HG02678 (cell line): ENCODE data around the gene CLEC18B.
"Not testable (repeated sequence)": the region's sequence is repeated elsewhere in the genome, so short reads cannot be mapped to it uniquely, and the experiment has no call there.

Source experiments
- ATAC-seq: cut with Tn5 transposase; IDR thresholded peaks from one replicate; pipeline ENCODE4 v1.9.1; 2021; ENCODE audit warnings: mild to moderate bottlenecking, moderate library complexity; ENCODE audit not compliant: unreplicated experiment

Gene CLEC18B

DNA sequence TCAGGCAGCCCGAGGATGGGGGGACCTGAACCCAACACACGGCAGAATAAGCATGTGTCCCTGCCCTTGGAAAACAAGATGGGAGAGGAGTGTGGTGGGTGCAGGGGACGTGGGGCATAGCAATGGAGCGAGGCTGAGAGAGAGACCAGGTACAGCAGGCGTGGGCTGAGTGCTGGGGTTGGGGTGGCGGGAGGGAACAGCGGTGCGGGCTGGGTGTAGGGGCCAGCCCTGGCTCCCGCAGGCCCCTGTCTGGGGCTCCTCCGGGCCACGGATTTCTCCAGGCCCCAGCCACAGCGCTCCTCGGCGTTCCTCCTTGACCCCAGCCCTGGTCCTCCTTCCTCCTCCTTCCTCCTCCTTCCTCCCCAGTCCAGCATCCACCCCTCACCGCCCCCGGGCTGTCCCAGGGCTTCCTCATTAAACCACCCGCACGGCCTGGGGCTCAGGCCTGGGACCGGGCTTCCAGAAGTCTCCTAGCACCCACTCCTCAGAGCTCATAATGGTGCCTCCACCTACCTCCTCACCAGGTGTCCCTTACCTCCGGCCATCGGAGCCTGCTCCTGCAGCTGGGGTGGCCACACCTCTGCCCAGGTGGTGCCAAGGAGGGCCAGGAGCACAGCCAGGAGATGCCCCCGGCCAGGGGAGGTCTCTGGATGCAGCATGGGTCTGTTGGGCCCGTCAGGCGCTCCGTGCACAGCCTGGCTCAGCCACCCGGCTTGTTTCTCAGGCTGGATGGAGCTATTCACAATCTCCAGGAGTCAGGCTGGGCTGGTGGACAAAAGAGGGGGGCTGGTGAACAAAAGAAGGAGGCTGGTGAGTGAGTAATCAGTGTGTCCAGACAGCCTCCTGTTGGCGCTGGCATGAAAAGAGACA, at the start of gene CLEC18B:
Gene CLEC18B (minus strand): TSS at position 867 of the 870 bp plus-strand sequence. CDS start 208 bp downstream, at position 659.
- ATAC-seq = not testable (repeated sequence)

GRCh38 chr16:74469946-74470478, 48.7 kb upstream of the CLEC18B start:
- no peak for ATAC-seq

DNA sequence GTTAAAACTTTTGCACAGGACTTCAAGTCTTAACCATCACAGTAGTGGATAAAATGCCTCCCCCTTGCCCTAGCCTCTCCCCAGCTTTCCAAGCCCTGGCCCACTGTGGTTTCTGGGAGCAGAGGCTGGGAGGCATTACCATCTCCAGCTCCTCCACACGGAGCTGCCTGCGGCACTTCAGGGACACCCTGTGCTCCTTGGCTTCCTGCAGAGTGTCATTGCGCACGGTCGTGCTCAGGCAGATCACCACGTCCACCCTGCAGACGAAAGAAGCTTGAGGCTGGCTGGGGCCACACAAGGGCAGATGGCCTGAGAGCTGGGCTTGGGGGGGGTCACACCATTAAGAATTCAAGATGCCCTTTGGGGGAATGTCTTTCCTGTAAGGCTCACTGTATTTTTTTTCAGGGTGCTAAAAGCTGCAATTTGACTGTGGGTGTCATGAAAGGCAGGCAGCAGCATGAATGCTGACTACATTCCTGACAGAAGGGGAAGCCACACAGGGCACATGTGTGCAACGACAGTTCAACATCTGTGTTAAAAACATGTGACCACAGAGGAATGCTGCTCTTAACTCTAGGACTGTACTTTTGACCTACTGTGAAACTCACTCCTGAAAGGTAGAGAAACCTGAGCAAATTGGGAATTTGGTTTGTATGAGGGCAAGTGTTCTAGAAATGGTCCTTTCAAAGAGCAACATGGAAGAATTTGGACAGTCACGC, 47.7 kb upstream of the CLEC18B start:
- ATAC-seq = no peak

DNA sequence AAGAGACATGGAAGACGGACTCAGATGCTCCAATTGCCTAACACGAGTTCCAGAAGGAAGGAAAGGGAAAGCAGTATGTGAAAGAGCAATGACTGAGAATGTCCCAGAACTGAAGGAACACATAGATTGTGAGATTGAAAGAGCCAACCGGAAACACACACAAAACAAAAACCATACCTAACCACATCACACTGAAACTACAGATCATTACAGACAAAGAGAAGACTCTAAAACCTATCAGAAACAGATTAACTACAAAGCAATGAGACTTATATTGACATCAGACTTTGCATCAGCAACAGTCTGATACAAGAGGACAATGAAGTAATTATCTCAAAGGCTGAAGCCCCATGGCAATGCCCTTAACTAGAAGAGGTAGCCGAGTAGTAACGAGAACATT, 45.6 kb upstream of the CLEC18B start:
- ATAC-seq = no peak

DNA sequence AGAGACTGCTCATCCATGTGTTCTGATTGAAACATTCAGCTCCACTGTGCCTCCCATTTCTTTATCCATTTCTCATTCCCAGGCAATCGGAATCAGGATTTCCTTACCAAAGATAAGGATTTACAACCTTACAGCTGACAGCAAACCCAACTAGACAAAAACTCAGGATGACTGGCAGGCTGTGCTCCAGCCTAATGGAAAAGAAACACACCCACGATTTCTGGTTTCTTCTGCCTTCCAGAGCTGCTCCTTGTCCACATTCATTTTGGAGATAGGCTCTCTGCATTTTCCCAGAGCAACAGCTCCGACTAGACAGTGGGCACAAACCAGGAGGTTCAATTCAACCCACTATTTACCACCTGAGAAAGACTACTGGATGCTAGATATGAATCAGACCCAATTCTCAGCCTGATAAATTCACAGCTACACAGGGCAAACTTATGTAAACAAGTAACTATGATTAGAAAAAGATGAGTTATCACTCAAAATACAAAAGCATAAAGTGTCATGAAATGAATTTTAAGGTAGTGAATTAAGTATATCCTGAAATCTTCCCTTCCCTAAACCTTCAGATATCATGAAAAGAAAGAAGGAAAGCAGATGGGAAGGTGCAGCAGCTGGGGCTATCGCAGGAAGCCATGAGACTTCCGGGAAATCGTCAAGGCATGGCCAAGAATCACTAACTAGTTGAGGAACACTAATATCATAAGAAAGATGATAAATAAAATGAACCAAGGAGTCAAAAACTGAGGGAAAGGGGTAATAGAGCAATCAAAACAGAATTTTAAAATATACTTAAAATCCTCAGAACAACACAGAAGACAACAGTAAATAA, 44.8 kb upstream of the CLEC18B start:
- ATAC-seq = no peak

GRCh38 chr16:74465281-74465680, 44.0 kb upstream of the CLEC18B start:
- ATAC-seq = no peak

DNA sequence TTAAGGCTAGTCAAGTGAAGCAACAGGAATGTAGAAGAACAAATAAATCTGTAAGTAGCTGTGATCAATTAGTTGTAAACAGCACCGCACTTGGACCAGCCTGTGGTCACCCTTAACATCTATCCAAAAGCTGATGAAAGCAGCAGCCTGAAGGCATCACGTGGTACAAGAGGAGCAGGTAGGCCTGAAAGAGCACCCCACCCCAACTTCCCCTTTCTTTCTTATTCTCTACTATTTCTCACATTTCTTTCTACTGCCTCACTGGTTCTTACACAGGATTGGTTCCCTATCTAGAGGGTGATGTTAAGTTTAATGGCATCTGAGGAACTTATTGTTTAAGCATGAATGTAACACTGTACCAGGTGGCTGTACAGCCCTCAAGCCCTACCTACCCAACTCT, 42.6 kb upstream of the CLEC18B start:
- no peak for ATAC-seq

- no peak for ATAC-seq
Measured at GRCh38 chr16:74462361-74462760, 41.1 kb upstream of the CLEC18B start.

- no peak for ATAC-seq
Measured at GRCh38 chr16:74461826-74462225, 40.5 kb upstream of the CLEC18B start.

- ATAC-seq = no peak
Measured at GRCh38 chr16:74460542-74460941, 39.3 kb upstream of the CLEC18B start.

GRCh38 chr16:74456290-74456625, 35.0 kb upstream of the CLEC18B start:
- ATAC-seq = no peak

DNA sequence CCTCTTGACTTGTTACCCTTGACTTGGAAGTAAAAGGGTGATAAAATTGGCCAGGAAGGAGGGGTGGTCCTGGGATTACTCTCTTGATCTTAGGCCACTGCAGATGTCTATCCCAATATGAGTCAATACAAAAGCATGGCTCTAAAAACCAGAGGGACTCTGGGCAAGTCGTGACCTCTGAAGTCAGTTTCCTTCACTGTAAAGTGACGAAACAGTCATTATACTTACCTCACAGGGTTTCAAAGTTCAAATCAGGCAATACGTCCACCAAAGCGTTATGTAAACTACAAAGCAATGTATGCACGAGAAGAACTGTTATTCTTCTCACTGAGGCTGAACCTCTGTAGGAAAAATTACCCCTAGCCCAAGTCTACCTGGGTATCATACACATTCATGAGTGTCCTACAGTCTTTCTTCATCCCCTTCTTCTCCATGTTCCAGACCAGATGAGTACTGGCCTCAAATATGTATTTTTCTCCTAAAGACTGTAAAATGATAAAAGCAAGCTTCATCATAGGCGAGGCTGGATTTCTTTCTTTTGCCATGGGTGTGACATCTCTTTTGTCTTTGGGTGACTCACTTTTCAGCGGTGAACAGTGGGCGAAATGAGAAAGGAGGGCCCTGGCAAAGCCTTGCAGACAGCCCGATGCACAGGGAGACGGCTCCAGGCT, 34.5 kb upstream of the CLEC18B start:
- ATAC-seq = no peak

DNA sequence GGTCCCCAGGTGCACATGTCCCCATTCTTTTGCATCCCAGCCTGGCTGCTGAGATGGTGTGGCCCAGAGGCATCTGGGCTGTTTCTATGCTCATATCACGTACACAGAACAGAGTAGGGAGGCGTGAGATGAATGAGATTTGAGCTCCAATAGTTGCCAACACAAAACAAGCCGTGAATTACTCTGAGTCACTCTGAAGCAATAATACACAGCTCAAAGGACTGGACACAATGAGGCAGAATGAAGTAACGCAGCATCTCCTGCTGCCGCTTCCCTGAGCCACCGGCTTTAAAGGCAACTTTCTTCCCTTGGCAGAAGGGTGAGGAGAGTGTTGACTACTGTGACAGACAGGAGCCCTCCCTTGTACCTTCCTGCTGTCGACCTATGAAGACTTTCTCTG, 33.9 kb upstream of the CLEC18B start:
- ATAC-seq = no peak

DNA sequence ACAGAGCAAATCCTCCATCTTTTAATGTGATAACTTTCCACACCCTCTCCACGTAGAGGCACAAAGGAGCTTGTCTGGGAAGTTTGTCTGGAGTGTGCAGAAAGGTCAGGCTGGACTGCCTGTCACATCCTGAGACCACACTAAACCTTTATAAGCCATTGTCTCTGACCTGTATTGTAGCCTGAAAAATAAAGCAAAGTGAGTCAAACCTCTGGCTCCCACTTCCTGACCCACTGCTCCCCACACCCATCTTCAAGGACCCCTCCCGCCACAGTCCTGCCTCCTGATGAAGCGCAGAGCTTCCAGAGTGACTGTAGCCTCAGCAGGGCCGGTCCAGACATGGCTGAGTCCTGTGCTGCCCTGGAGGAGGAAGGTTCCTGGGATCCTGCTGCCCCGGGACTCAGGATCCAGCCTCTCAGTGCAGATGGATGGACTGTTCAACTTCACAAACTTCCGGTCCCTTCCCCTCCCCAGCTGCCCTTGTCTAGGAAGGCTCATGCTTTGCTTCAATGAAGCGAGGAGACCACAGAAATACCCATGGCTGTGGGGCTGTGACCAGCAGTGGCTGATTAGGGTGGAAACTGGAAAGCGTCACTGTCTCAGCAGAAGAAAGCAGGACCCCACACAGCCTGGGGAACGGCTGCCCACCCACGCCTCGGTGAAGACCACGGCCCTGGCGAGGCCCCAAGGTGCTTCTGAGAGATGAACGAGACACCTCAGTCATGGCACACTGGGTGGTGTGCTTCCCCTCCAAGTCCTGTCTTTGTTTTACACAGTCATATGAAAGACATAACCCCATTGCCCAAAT, 30.9 kb upstream of the CLEC18B start:
- ATAC-seq = peak; percentile 89

DNA sequence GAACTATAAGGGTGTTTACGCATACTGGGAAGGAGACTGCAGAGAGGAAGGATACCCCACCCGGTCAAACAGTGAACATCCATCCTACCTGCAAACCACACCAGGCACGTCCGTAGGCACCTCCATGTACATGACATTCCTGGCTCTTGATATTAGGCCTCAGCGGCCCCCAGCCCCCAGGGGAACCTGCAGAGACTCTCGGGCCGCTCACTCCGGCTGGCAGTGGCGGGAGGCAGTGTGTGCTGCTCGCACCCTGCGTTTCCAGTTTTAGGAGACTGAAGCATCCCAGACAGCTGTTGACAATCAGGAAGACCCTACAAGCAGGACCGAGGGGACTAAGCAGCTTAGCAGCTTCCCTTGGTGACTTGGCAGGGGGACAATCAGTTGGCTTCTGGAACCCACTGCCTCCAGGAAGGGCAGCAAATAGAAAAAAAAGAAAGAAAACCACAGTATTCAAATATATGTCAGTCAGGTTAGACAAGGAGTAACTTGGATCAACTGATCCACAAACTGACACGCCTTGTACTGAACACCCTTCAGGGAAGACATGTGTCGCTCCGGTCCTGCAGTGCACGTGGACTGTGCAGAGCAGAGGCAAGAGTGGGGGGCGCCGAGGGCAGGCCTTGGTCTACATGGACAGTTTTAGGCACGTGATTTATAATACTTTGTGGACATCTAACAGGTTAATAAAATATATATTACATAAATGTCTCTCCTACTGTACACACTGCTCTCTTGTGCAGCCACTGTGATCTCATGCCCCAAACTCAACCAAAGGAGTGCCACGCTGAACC, 29.9 kb upstream of the CLEC18B start:
- no peak for ATAC-seq

DNA sequence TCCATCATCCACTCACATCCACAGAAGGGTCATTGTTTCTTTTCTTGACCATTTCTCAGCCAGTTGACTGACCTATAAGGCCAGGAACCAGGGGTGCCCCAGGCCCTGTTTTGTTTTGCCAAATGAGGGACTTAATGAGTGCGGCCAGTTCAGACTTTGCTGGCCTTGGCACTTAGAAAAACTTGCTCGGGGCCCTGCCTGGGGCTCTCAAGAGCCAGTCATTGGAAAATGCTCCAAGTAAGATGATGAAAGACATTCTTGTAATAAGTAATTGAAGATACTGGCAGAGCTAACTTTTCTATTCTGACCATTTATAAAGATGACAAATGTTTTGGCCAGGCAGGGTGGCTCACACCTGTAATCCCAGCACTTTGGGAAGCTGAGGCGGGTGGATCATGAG, 29.0 kb upstream of the CLEC18B start:
- no peak for ATAC-seq

- ATAC-seq = no peak
Measured at GRCh38 chr16:74449470-74449869, 28.2 kb upstream of the CLEC18B start.

DNA sequence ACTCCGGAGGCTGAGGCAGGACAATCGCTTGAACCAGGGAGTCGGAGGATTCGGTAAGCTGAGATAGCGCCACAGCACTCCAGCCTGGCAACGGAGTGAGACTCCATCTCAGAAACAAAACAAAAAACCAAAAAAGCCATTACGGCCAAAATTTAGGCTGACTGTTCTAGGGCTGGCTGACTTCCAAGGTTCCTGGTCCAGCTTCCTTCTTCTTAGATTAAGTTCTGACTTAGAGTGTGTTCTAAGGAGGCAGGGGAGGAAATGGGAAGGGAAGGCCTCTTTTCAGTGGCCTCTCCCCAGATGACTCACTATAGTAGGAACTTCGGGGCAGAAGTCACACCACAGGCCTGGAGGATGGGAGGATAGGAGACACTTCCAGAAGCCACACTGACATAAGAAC, 27.7 kb upstream of the CLEC18B start:
- ATAC-seq = no peak

GRCh38 chr16:74447578-74447977, 26.3 kb upstream of the CLEC18B start:
- ATAC-seq = no peak
